Thyroid gland (tissue), 4 donors: Measurements from ENCODE around the gene STAMBP. TPM values are rescaled to one million over a fixed set of nuclear protein-coding genes. Genes with fewer than 3 reads are reported as not detected.

Source experiments
- DNase-seq, 2 donors: peaks; one replicate each; pipeline ENCODE4 v3.0.0-alpha.2; 2019
- H3K27ac ChIP-seq, 3 donors: fragments of 200-600 bp; sonication (generic); 1 replicate in 2 of 3; 2 replicates in 1 of 3; pipeline ENCODE4 v1.5.1; 2016 to 2019; ENCODE audit warnings: mild to moderate bottlenecking in 1 of 3, moderate library complexity in 1 of 3
- H3K27me3 ChIP-seq: fragments of 200-600 bp; sonication (generic); one replicate; pipeline ENCODE4 v1.5.1; 2019
- H3K36me3 ChIP-seq, 2 donors: fragments of 200-600 bp; sonication (generic); one replicate each; pipeline ENCODE4 v1.5.1; 2016 to 2019
- H3K4me1 ChIP-seq, 2 donors: fragments of 200-600 bp; sonication (generic); one replicate each; pipeline ENCODE4 v1.5.1; 2017 to 2019
- H3K4me3 ChIP-seq, 3 donors: fragments of 200-600 bp; sonication (generic); replicated peaks in 1 of 3; 1 replicate in 2 of 3; 2 replicates in 1 of 3; pipeline ENCODE4 v1.5.1; 2016; ENCODE audit warnings: mild to moderate bottlenecking in 1 of 3
- H3K9me3 ChIP-seq: fragments of 200-600 bp; sonication (generic); one replicate; pipeline ENCODE4 v1.5.1; 2017
- CTCF ChIP-seq, 6 experiments: fragments of 200-600 bp in 3 of 6; fragments of 450-650 bp in 3 of 6; sonication (generic) in 3 of 6; IDR thresholded peaks; one replicate each; pipeline ENCODE4 v1.5.1; 2016 to 2019; ENCODE audit warnings: antibody characterized with exemption in 6 of 6, mild to moderate bottlenecking in 2 of 6, inconsistent platforms in 1 of 6, moderate library complexity in 1 of 6
- POLR2A ChIP-seq, 2 donors: fragments of 450-650 bp; IDR thresholded peaks; one replicate each; pipeline ENCODE4 v1.6.1; 2017; ENCODE audit warnings: antibody characterized with exemption in 2 of 2, mild to moderate bottlenecking in 2 of 2, moderate library complexity in 1 of 2
- WGBS, 2 donors: methylation state at CpG; one replicate each; pipeline ENCODE4 v1.1.5; 2017; 5-methylcytosine and 5-hydroxymethylcytosine counted together
- intact Hi-C: fragments of 100-400 bp; cut with DNase I; formaldehyde crosslinking; loops from one replicate; pipeline ENCODE4 v1.15.1; 2023
- total RNA-seq, 4 donors: library from RNA; depleted of rRNA; stranded (reverse); fragments of >200 nt; gene quantifications; one replicate each; pipeline ENCODE4 v1.2.3, GENCODE V29; 2016

The STAMBP gene
- total RNA-seq, 4 donors from 2014 or later: 31.9 to 45.2 (median 36.6) TPM

DNA sequence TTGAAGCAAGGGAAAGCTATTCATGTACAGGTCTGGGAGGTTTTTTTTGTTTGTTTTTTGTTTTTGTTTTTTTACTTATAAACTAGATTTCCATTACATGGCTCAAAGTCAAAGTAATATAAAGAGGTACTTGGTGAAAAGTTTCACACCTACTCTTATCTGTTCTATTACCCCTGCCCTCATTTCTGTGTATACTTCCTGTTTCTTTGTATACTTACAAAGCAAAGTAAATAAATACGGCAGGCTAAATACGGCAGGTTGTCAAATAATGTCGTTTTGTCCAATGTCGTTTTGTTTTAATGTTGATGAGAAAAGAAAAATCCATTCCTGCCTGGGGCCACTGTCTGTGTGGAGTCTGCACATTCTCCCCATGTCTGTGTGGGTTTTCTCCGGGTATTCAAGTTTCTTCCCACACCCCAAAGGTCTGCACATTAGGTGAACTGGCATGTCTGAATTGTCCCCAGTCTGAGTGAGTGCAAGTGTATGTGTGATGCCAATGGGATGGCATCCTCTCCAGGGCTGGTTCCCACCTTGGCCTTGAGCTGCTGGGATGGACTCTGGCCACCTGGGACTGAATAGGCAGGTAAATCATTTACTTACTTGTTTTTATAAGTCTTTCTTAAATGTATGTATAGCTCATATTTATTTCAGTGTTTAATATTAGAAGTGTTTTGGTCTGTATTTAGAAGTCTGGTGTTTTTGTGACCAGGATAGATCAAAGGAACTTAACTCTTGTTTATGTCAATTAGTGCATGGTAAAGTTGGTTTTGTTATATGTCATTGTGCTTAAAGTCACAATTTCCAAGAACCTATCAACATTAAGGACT is 13.4 kb downstream of the STAMBP start:
- DNase-seq: no peak
- TF ChIP-seq POLR2A (IDR thresholded peaks at IDR 0.05) (no peak), CTCF (IDR thresholded peaks at IDR 0.05) (no peak)
- 90 to 98% methylated on average over 5 of the region's 5 CpGs for WGBS, 2 donors
- no peaks in the 10 kb centered on the region for H3K4me1 ChIP-seq
- H3K27ac ChIP-seq: no peak overlapping the region
- H3K36me3 ChIP-seq: peaks cover 23% of the 10 kb centered on the region in 2 donors
- no peaks in the 10 kb centered on the region for H3K9me3 ChIP-seq
- intact Hi-C loops: no loop called here
- H3K4me3 ChIP-seq: no peak overlapping the region
- H3K27me3 ChIP-seq: no peaks in the 10 kb centered on the region

DNA sequence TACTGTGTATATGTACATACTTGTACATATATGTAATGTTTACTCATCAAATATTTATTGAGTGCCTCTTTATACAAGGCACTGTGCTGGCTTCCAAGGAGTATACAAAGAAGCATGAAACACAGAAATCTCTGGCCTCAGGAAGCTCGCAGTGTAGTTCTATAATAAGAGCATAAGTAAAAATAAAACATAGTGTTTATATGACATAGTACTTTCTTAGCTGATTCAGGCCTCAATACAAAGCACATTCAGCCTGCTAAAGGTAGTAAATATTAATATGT is 13.9 kb downstream of the STAMBP start:
- intact Hi-C loops: no loop called here
- no peak for TF ChIP-seq CTCF (IDR thresholded peaks at IDR 0.05)
- no peak for TF ChIP-seq POLR2A (IDR thresholded peaks at IDR 0.05)
- Histone ChIP-seq H3K9me3 (no peaks in the 10 kb centered on the region), H3K4me3 (no peak overlapping the region), H3K4me1 (no peaks in the 10 kb centered on the region), H3K36me3 (peaks cover 28% of the 10 kb centered on the region in 2 donors), H3K27ac (no peak overlapping the region), H3K27me3 (no peaks in the 10 kb centered on the region)
- DNase-seq: no peak
- WGBS, 2 donors: 86 to 95% methylated on average over 1 of the region's 1 CpG

- H3K27ac ChIP-seq: no peak overlapping the region
- DNase-seq: no peak
- peaks cover 42 to 43% of the 10 kb centered on the region in 2 donors for H3K36me3 ChIP-seq
- no peaks in the 10 kb centered on the region for H3K9me3 ChIP-seq
- no peak for TF ChIP-seq POLR2A (IDR thresholded peaks at IDR 0.05)
- no peak for TF ChIP-seq CTCF (IDR thresholded peaks at IDR 0.05)
- no peak overlapping the region for H3K4me3 ChIP-seq
- WGBS, 2 donors: 63 to 83% methylated on average over 2 of the region's 2 CpGs
- H3K27me3 ChIP-seq: no peaks in the 10 kb centered on the region
- H3K4me1 ChIP-seq: no peaks in the 10 kb centered on the region
- intact Hi-C loops: no loop called here
Measured at GRCh38 chr2:73844087-73844486, 15.3 kb downstream of the STAMBP start.

DNA sequence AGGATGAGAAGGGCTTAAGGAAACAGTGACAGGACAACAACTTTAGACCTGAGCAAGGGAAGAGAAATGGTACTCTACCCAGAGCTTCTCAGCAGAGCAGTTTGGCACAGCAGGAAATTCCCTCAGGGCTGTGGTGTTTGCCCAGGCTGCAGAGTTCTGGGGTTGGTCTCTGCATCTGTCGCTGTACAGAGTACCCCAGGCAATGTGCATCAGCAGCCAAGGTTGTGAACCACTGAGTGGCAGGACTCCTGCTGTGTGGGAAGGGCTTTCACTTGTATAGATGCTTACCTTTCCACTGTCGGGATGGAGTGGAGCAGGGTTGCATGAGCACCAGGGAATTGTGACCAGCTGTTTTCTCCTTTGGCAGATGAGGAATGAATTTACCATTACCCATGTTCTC is 21.2 kb downstream of the STAMBP start:
- TF ChIP-seq POLR2A (IDR thresholded peaks at IDR 0.05) (no peak), CTCF (IDR thresholded peaks at IDR 0.05) (no peak)
- WGBS, 2 donors: 80 to 100% methylated on average over 2 of the region's 2 CpGs
- DNase-seq: no peak
- Histone ChIP-seq H3K27me3 (no peaks in the 10 kb centered on the region), H3K27ac (no peak overlapping the region), H3K36me3 (peaks cover 82 to 92% of the 10 kb centered on the region in 2 donors), H3K4me1 (no peaks in the 10 kb centered on the region), H3K9me3 (no peaks in the 10 kb centered on the region), H3K4me3 (no peak overlapping the region)
- intact Hi-C loops: no loop called here

GRCh38 chr2:73851274-73851673 is 22.5 kb downstream of the STAMBP start:
- H3K27me3 ChIP-seq: no peaks in the 10 kb centered on the region
- no peak overlapping the region for H3K27ac ChIP-seq
- H3K4me3 ChIP-seq: no peak overlapping the region
- TF ChIP-seq POLR2A (IDR thresholded peaks at IDR 0.05) (no peak), CTCF (IDR thresholded peaks at IDR 0.05) (peak in 1 of 6 experiments; percentile 9)
- H3K36me3 ChIP-seq: peaks cover 84 to 92% of the 10 kb centered on the region in 2 donors
- no peaks in the 10 kb centered on the region for H3K4me1 ChIP-seq
- H3K9me3 ChIP-seq: no peaks in the 10 kb centered on the region
- intact Hi-C loops: no loop called here
- DNase-seq: no peak
- WGBS, 2 donors: 74 to 80% methylated on average over 3 of the region's 3 CpGs
